Lower leg skin (tissue), 3 donors: ENCODE data around the gene MUC12.

Experiments used
- POLR2A ChIP-seq, 2 donors: fragments of 450-650 bp; IDR thresholded peaks; one replicate each; pipeline ENCODE4 v1.6.1; 2016 to 2017; ENCODE audit warnings: antibody characterized with exemption in 2 of 2, mild to moderate bottlenecking in 1 of 2, moderate library complexity in 1 of 2
- TF ChIP-seq, protein P1 (sequence below), 3 donors: fragments of 450-650 bp; IDR thresholded peaks; one replicate each; pipeline ENCODE4 v1.5.1; 2016; ENCODE audit warnings: antibody characterized with exemption in 3 of 3, mild to moderate bottlenecking in 3 of 3, moderate library complexity in 2 of 3

DNA sequence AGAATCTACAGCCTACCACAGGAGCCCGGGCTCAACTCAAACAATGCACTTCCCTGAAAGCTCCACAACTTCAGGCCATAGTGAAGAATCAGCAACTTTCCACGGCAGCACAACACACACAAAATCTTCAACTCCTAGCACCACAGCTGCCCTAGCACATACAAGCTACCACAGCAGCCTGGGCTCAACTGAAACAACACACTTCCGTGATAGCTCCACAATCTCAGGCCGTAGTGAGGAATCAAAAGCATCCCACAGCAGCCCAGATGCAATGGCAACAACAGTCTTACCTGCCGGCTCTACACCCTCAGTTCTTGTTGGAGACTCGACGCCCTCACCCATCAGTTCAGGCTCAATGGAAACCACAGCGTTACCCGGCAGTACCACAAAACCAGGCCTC is 22.3 kb downstream of the MUC12 start:
- TF ChIP-seq, protein P1, sequence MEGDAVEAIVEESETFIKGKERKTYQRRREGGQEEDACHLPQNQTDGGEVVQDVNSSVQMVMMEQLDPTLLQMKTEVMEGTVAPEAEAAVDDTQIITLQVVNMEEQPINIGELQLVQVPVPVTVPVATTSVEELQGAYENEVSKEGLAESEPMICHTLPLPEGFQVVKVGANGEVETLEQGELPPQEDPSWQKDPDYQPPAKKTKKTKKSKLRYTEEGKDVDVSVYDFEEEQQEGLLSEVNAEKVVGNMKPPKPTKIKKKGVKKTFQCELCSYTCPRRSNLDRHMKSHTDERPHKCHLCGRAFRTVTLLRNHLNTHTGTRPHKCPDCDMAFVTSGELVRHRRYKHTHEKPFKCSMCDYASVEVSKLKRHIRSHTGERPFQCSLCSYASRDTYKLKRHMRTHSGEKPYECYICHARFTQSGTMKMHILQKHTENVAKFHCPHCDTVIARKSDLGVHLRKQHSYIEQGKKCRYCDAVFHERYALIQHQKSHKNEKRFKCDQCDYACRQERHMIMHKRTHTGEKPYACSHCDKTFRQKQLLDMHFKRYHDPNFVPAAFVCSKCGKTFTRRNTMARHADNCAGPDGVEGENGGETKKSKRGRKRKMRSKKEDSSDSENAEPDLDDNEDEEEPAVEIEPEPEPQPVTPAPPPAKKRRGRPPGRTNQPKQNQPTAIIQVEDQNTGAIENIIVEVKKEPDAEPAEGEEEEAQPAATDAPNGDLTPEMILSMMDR (IDR thresholded peaks at IDR 0.05) = no peak
- no peak for TF ChIP-seq POLR2A (IDR thresholded peaks at IDR 0.05)
